HUES64 (cell line): ENCODE results near the gene KDR.

Source experiments
- H3K27ac ChIP-seq: 2 replicates; pipeline ENCODE4 v1.7.0; 2013; ENCODE audit warnings: low read depth, low read length, inconsistent platforms
- H3K27me3 ChIP-seq: 2 replicates; pipeline ENCODE4 v1.6.1; 2013; ENCODE audit warnings: mild to moderate bottlenecking, low read length; ENCODE audit not compliant: insufficient read depth
- H3K36me3 ChIP-seq: 2 replicates; pipeline ENCODE4 v1.6.1; 2013; ENCODE audit warnings: mild to moderate bottlenecking, low read length; ENCODE audit not compliant: insufficient read depth
- H3K4me1 ChIP-seq: 2 replicates; pipeline ENCODE4 v1.6.1; 2013; ENCODE audit warnings: mild to moderate bottlenecking, low read length, moderate library complexity; ENCODE audit not compliant: insufficient read depth
- H3K4me3 ChIP-seq: 2 replicates; pipeline ENCODE4 v1.5.1; 2013; ENCODE audit warnings: mild to moderate bottlenecking, low read length, moderate library complexity
- H3K9ac ChIP-seq: 2 replicates; pipeline ENCODE4 v1.6.1; 2013; ENCODE audit warnings: mild to moderate bottlenecking, low read depth, low read length
- H3K9me3 ChIP-seq: 2 replicates; pipeline ENCODE4 v1.6.1; 2013; ENCODE audit warnings: low read depth, low read length; ENCODE audit not compliant: insufficient read depth
- WGBS: fragments of 150-250, 120-280 bp; methylation state at CpG from one replicate; pipeline ENCODE4 v1.1.7; 2013; ENCODE audit warnings: missing lambda C conversion rate; 5-methylcytosine and 5-hydroxymethylcytosine counted together

Gene KDR

GRCh38 chr4:55096619-55097018 is 28.8 kb downstream of the KDR start:
- Histone ChIP-seq H3K9ac (no peak overlapping the region), H3K9me3 (no peaks in the 10 kb centered on the region), H3K4me1 (no peaks in the 10 kb centered on the region), H3K36me3 (peaks cover 99% of the 10 kb centered on the region), H3K27ac (no peak overlapping the region), H3K27me3 (no peaks in the 10 kb centered on the region), H3K4me3 (no peak overlapping the region)
- WGBS, result 97% methylated on average over 4 of the region's 4 CpGs

GRCh38 chr4:55096045-55096444 is 29.4 kb downstream of the KDR start:
- peaks cover 99% of the 10 kb centered on the region for H3K36me3 ChIP-seq
- H3K4me3 ChIP-seq, result no peak overlapping the region
- H3K4me1 ChIP-seq, result no peaks in the 10 kb centered on the region
- no peak overlapping the region for H3K27ac ChIP-seq
- H3K9me3 ChIP-seq, result no peaks in the 10 kb centered on the region
- no peaks in the 10 kb centered on the region for H3K27me3 ChIP-seq
- no peak overlapping the region for H3K9ac ChIP-seq
- 100% methylated on average over 3 of the region's 3 CpGs for WGBS

- H3K4me3 ChIP-seq, result no peak overlapping the region
- H3K27ac ChIP-seq, result no peak overlapping the region
- H3K9me3 ChIP-seq, result no peaks in the 10 kb centered on the region
- no peak overlapping the region for H3K9ac ChIP-seq
- peaks cover 99% of the 10 kb centered on the region for H3K36me3 ChIP-seq
- no peaks in the 10 kb centered on the region for H3K27me3 ChIP-seq
- H3K4me1 ChIP-seq, result 0 out of 2 replicates have a peak, but pooled peaks cover 4% of the 10 kb centered on the region
- 97% methylated on average over 2 of the region's 2 CpGs for WGBS
Observed at GRCh38 chr4:55092504-55092903, 32.9 kb downstream of the KDR start.

GRCh38 chr4:55089916-55090315 is 35.5 kb downstream of the KDR start:
- Histone ChIP-seq H3K27me3 (no peaks in the 10 kb centered on the region), H3K4me1 (0 out of 2 replicates have a peak, but pooled peaks cover 5% of the 10 kb centered on the region), H3K4me3 (no peak overlapping the region), H3K27ac (no peak overlapping the region), H3K9me3 (no peaks in the 10 kb centered on the region), H3K9ac (no peak overlapping the region), H3K36me3 (peaks cover 99% of the 10 kb centered on the region)
- WGBS, result 96% methylated on average over 6 of the region's 6 CpGs

GRCh38 chr4:55087913-55088260 is 37.5 kb downstream of the KDR start:
- H3K4me3 ChIP-seq, result no peak overlapping the region
- 67% methylated on average over 1 of the region's 1 CpG for WGBS
- H3K36me3 ChIP-seq, result peaks cover 99% of the 10 kb centered on the region
- no peak overlapping the region for H3K27ac ChIP-seq
- H3K9ac ChIP-seq, result no peak overlapping the region
- H3K9me3 ChIP-seq, result no peaks in the 10 kb centered on the region
- H3K4me1 ChIP-seq, result 0 out of 2 replicates have a peak, but pooled peaks cover 5% of the 10 kb centered on the region
- H3K27me3 ChIP-seq, result no peaks in the 10 kb centered on the region

- WGBS, result 88% methylated on average over 7 of the region's 8 CpGs
- Histone ChIP-seq H3K9me3 (no peaks in the 10 kb centered on the region), H3K27me3 (no peaks in the 10 kb centered on the region), H3K4me3 (no peak overlapping the region), H3K27ac (no peak overlapping the region), H3K36me3 (peaks cover 99% of the 10 kb centered on the region), H3K9ac (no peak overlapping the region), H3K4me1 (0 out of 2 replicates have a peak, but pooled peaks cover 5% of the 10 kb centered on the region)
Observed at GRCh38 chr4:55087009-55087912, 38.1 kb downstream of the KDR start.

GRCh38 chr4:55086578-55086977 is 38.8 kb downstream of the KDR start:
- Histone ChIP-seq H3K9ac (no peak overlapping the region), H3K27me3 (no peaks in the 10 kb centered on the region), H3K36me3 (peaks cover 99% of the 10 kb centered on the region), H3K4me3 (no peak overlapping the region), H3K4me1 (0 out of 2 replicates have a peak, but pooled peaks cover 5% of the 10 kb centered on the region), H3K27ac (no peak overlapping the region), H3K9me3 (no peaks in the 10 kb centered on the region)
- WGBS, result 91% methylated on average over 6 of the region's 6 CpGs

- Histone ChIP-seq H3K27ac (no peak overlapping the region), H3K9ac (no peak overlapping the region), H3K9me3 (no peaks in the 10 kb centered on the region), H3K4me3 (no peak overlapping the region), H3K27me3 (no peaks in the 10 kb centered on the region), H3K36me3 (peaks cover 100% of the 10 kb centered on the region), H3K4me1 (peaks cover 10% of the 10 kb centered on the region; the same call in 1 of the 2 replicates)
- WGBS, result 96% methylated on average over 4 of the region's 4 CpGs
Observed at GRCh38 chr4:55083735-55084134, 41.7 kb downstream of the KDR start.

- H3K27ac ChIP-seq, result no peak overlapping the region
- no peaks in the 10 kb centered on the region for H3K9me3 ChIP-seq
- peaks cover 8% of the 10 kb centered on the region; the same call in 1 of the 2 replicates for H3K4me1 ChIP-seq
- 97% methylated on average over 2 of the region's 2 CpGs for whole genome bisulfite sequencing
- H3K27me3 ChIP-seq, result no peaks in the 10 kb centered on the region
- peaks cover 99% of the 10 kb centered on the region for H3K36me3 ChIP-seq
- H3K4me3 ChIP-seq, result no peak overlapping the region
- no peak overlapping the region for H3K9ac ChIP-seq
Observed at GRCh38 chr4:55082756-55083155, 42.6 kb downstream of the KDR start.

GRCh38 chr4:55080174-55080865 is 45.1 kb downstream of the KDR start:
- WGBS, result 90% methylated on average over 9 of the region's 9 CpGs
- H3K36me3 ChIP-seq, result peaks cover 75% of the 10 kb centered on the region

GRCh38 chr4:55079451-55080173 is 45.8 kb downstream of the KDR start:
- H3K27me3 ChIP-seq, result no peaks in the 10 kb centered on the region
- H3K36me3 ChIP-seq, result peaks cover 68% of the 10 kb centered on the region
- H3K9me3 ChIP-seq, result no peaks in the 10 kb centered on the region
- H3K4me3 ChIP-seq, result no peak overlapping the region
- peak overlapping the region; percentile 3; the same call in 1 of the 2 replicates for H3K27ac ChIP-seq
- peaks cover 29% of the 10 kb centered on the region for H3K4me1 ChIP-seq
- 84% methylated on average over 14 of the region's 14 CpGs for WGBS
- H3K9ac ChIP-seq, result no peak overlapping the region

More at GRCh38 chr4:55080174-55080865, 45.1 kb downstream of the KDR start:
- no peaks in the 10 kb centered on the region for H3K9me3 ChIP-seq
- H3K9ac ChIP-seq, result no peak overlapping the region
- no peak overlapping the region for H3K4me3 ChIP-seq
- H3K27ac ChIP-seq, result 0 out of 2 replicates have a peak overlapping the region, but pooled peaks have one; percentile 0
- peaks cover 22% of the 10 kb centered on the region for H3K4me1 ChIP-seq
- no peaks in the 10 kb centered on the region for H3K27me3 ChIP-seq
